HUES48 (cell line): ENCODE data around the gene DDR1.
A peak's percentile ranks its signal among the peaks of the same experiment; 100 is the strongest.
"Not testable (repeated sequence)": the region's sequence is repeated elsewhere in the genome, so short reads cannot be mapped to it uniquely, and the experiment has no call there.

Source experiments
- H3K27ac ChIP-seq: one replicate; pipeline ENCODE4 v1.7.0; 2013; ENCODE audit warnings: low read depth, low read length, inconsistent platforms
- H3K27me3 ChIP-seq: 2 replicates; pipeline ENCODE4 v1.6.1; 2013; ENCODE audit warnings: mild to moderate bottlenecking, low read length; ENCODE audit not compliant: control insufficient read depth, insufficient read depth
- H3K36me3 ChIP-seq: 2 replicates; pipeline ENCODE4 v1.6.1; 2013; ENCODE audit warnings: low read length; ENCODE audit not compliant: control insufficient read depth, insufficient read depth
- H3K4me1 ChIP-seq: 2 replicates; pipeline ENCODE4 v1.6.1; 2013; ENCODE audit warnings: mild to moderate bottlenecking, low read length; ENCODE audit not compliant: control insufficient read depth, insufficient read depth
- H3K4me3 ChIP-seq: 2 replicates; pipeline ENCODE4 v1.5.1; 2013; ENCODE audit warnings: mild to moderate bottlenecking, low read depth, low read length
- H3K9ac ChIP-seq: 2 replicates; pipeline ENCODE4 v1.6.1; 2013; ENCODE audit warnings: mild to moderate bottlenecking, low read depth, low read length, moderate library complexity
- H3K9me3 ChIP-seq: 2 replicates; pipeline ENCODE4 v1.6.1; 2013; ENCODE audit warnings: low read length; ENCODE audit not compliant: control insufficient read depth, insufficient read depth

Gene DDR1

GRCh38 chr6:30898750-30899360 is 14.5 kb downstream of the DDR1 start:
- Histone ChIP-seq H3K36me3 (peaks cover 64% of the 10 kb centered on the region), H3K4me3 (no peak overlapping the region), H3K4me1 (no peaks in the 10 kb centered on the region), H3K9ac (no peak overlapping the region), H3K9me3 (no peaks in the 10 kb centered on the region), H3K27ac (no peak overlapping the region), H3K27me3 (no peaks in the 10 kb centered on the region)

- Histone ChIP-seq H3K27me3 (no peaks in the 10 kb centered on the region), H3K9ac (no peak overlapping the region), H3K4me1 (no peaks in the 10 kb centered on the region), H3K27ac (no peak overlapping the region), H3K4me3 (no peak overlapping the region), H3K9me3 (no peaks in the 10 kb centered on the region), H3K36me3 (peaks cover 43% of the 10 kb centered on the region)
Observed at GRCh38 chr6:30900863-30901417, 16.6 kb downstream of the DDR1 start.

- Histone ChIP-seq H3K9ac (no peak overlapping the region), H3K27ac (no peak overlapping the region), H3K27me3 (no peaks in the 10 kb centered on the region), H3K4me3 (no peak overlapping the region), H3K4me1 (no peaks in the 10 kb centered on the region), H3K9me3 (no peaks in the 10 kb centered on the region), H3K36me3 (peaks cover 38% of the 10 kb centered on the region)
Observed at GRCh38 chr6:30901436-30901835, 17.1 kb downstream of the DDR1 start.

DNA sequence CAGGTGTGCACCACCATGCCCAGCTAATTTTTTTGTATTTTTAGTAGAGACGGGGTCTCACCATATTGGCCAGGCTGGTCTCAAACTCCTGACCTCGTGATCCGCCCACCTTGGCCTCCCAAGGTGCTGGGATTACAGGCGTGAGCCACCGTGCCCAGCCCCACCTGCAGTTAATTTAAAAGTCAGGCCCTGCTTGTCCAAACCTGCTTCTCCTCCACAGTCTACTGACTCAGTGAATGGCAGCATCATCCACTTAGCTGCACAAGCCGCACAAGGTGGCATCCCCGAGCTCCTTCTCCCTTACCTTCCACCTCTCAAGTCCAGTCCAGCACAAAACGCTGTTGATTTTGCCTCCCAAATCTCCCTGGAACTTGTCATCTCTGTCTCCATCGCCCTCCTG is 17.9 kb downstream of the DDR1 start:
- H3K27me3 ChIP-seq, H3K4me3 ChIP-seq, H3K9me3 ChIP-seq, H3K27ac ChIP-seq, H3K9ac ChIP-seq, H3K4me1 ChIP-seq: not testable (repeated sequence)
- H3K36me3 ChIP-seq, result peaks cover 31% of the 10 kb centered on the region

- no peak overlapping the region for H3K9ac ChIP-seq
- H3K4me3 ChIP-seq, result no peak overlapping the region
- H3K9me3 ChIP-seq, result no peaks in the 10 kb centered on the region
- no peaks in the 10 kb centered on the region for H3K27me3 ChIP-seq
- H3K36me3 ChIP-seq, result peaks cover 26% of the 10 kb centered on the region
- no peaks in the 10 kb centered on the region for H3K4me1 ChIP-seq
- H3K27ac ChIP-seq, result no peak overlapping the region
Observed at GRCh38 chr6:30902709-30903108, 18.4 kb downstream of the DDR1 start.

- Histone ChIP-seq H3K36me3 (peaks cover 21% of the 10 kb centered on the region), H3K9ac (no peak overlapping the region), H3K4me3 (no peak overlapping the region), H3K9me3 (no peaks in the 10 kb centered on the region), H3K27me3 (no peaks in the 10 kb centered on the region), H3K4me1 (no peaks in the 10 kb centered on the region), H3K27ac (no peak overlapping the region)
Observed at GRCh38 chr6:30903236-30903635, 18.9 kb downstream of the DDR1 start.

GRCh38 chr6:30907290-30907757 is 23.0 kb downstream of the DDR1 start:
- not testable (repeated sequence) for H3K9me3 ChIP-seq, H3K27me3 ChIP-seq, H3K4me1 ChIP-seq, H3K9ac ChIP-seq
- Histone ChIP-seq H3K27ac (peak overlapping the region; percentile 37), H3K36me3 (peaks cover 28% of the 10 kb centered on the region), H3K4me3 (peak overlapping the region; percentile 95)

- Histone ChIP-seq H3K4me3 (peak within 1 kb of the TSS; percentile 95), H3K9ac (peak within 1 kb of the TSS; percentile 59), H3K27ac (peak within 1 kb of the TSS; percentile 37), H3K27me3 (no peaks in the 10 kb centered on the region), H3K9me3 (no peaks in the 10 kb centered on the region), H3K4me1 (no peaks in the 10 kb centered on the region), H3K36me3 (peaks cover 34% of the 10 kb centered on the region)
Observed at GRCh38 chr6:30907758-30908591, 23.7 kb downstream of the DDR1 start, which contains the start of gene GTF2H4. TSS of gene GTF2H4 (plus strand) at chr6:30908207.

- Histone ChIP-seq H3K9me3 (no peaks in the 10 kb centered on the region), H3K27me3 (no peaks in the 10 kb centered on the region), H3K4me3 (peak overlapping the region; percentile 95), H3K4me1 (peaks cover 6% of the 10 kb centered on the region; the same call in 1 of the 2 replicates), H3K36me3 (peaks cover 40% of the 10 kb centered on the region), H3K9ac (no peak overlapping the region), H3K27ac (no peak overlapping the region)
Observed at GRCh38 chr6:30908700-30909099, 24.4 kb downstream of the DDR1 start.

- not testable (repeated sequence) for H3K27me3 ChIP-seq, H3K27ac ChIP-seq
Observed at GRCh38 chr6:30910473-30910872, 26.2 kb downstream of the DDR1 start.

More at GRCh38 chr6:30910473-30910872, 26.2 kb downstream of the DDR1 start:
- Histone ChIP-seq H3K36me3 (peaks cover 40% of the 10 kb centered on the region), H3K4me1 (peaks cover 18% of the 10 kb centered on the region)
- not testable (repeated sequence) for H3K9me3 ChIP-seq, H3K9ac ChIP-seq, H3K4me3 ChIP-seq
